B cell (primary cell): Measurements from ENCODE around the gene BAK1. TPM values are rescaled to one million over a fixed set of nuclear protein-coding genes. Genes with fewer than 3 reads are reported as not detected.
"Not testable (repeated sequence)": the region's sequence is repeated elsewhere in the genome, so short reads cannot be mapped to it uniquely, and the experiment has no call there.

Source experiments
- ATAC-seq: fragments of 200-7000 bp; cut with Tn5 transposase; one replicate; pipeline ENCODE4 v1.10.0; 2021; ENCODE audit warnings: low read depth, mild to moderate bottlenecking, moderate number of reproducible peaks, moderate library complexity
- CTCF ChIA-PET: fragments of 350-600 bp; sonication (Branson Sonifier 250); formaldehyde crosslinking; loops from one replicate; lab custom pipeline; 2021; ENCODE audit warnings: antibody characterized with exemption, inconsistent platforms; lab: Charles Lee
- POLR2A ChIA-PET: fragments of 350-600 bp; sonication (Branson Sonifier 250); formaldehyde crosslinking; loops from one replicate; lab custom pipeline; 2021; ENCODE audit warnings: antibody characterized with exemption; lab: Charles Lee
- DNase-seq: peaks from one replicate; pipeline ENCODE4 v3.0.0; 2013
- H2AFZ ChIP-seq: 2 replicates; pipeline ENCODE4 v1.6.1; 2012; ENCODE audit warnings: mild to moderate bottlenecking, low read depth, low read length; ENCODE audit not compliant: insufficient read depth, poor library complexity, severe bottlenecking
- H3K27ac ChIP-seq, 2 donors: 1 replicate in 1 of 2; 2 replicates in 1 of 2; pipeline ENCODE4 v1.5.1; 2012 to 2013; ENCODE audit warnings: low read length in 2 of 2, mild to moderate bottlenecking in 2 of 2, moderate library complexity in 1 of 2
- H3K27me3 ChIP-seq, 4 experiments: fragments of 200-600 bp in 1 of 4; sonication (generic) in 1 of 4; replicated peaks in 1 of 4; 1 replicate in 2 of 4; 2 replicates in 2 of 4; pipeline versions ENCODE4 v1.6.1 to v1.7.0; 2013 to 2016; ENCODE audit warnings: low read length in 3 of 4, mild to moderate bottlenecking in 2 of 4, mixed read lengths in 1 of 4, moderate library complexity in 1 of 4; ENCODE audit not compliant: insufficient read depth in 4 of 4, control insufficient read depth in 3 of 4; ENCODE audit errors: control extremely low read depth in 1 of 4
- H3K36me3 ChIP-seq, 2 experiments: replicated peaks in 1 of 2; 1 replicate in 1 of 2; 2 replicates in 1 of 2; pipeline versions ENCODE4 v1.6.1 to v1.7.1; 2013; ENCODE audit warnings: low read length in 1 of 2; ENCODE audit not compliant: insufficient read depth in 2 of 2, control insufficient read depth in 1 of 2; ENCODE audit errors: control extremely low read depth in 1 of 2, extremely low read depth in 1 of 2
- H3K4me1 ChIP-seq, 2 donors: fragments of 200-600 bp in 1 of 2; sonication (generic) in 1 of 2; 1 replicate in 1 of 2; 2 replicates in 1 of 2; pipeline versions ENCODE4 v1.5.1 to v1.6.1; 2013 to 2017; ENCODE audit warnings: low read length in 2 of 2; ENCODE audit not compliant: control insufficient read depth in 2 of 2, insufficient read depth in 2 of 2
- H3K4me2 ChIP-seq: replicated peaks from 2 replicates; pipeline ENCODE3; 2012; ENCODE audit warnings: mild to moderate bottlenecking, low read depth, low read length; ENCODE audit not compliant: poor library complexity, severe bottlenecking
- H3K4me3 ChIP-seq, 5 experiments: fragments of 200-600 bp in 1 of 5; sonication (generic) in 1 of 5; 1 replicate in 3 of 5; 2 replicates in 2 of 5; pipeline versions ENCODE4 v1.5.1 to v1.7.0; 2011 to 2016; ENCODE audit warnings: low read length in 4 of 5, mild to moderate bottlenecking in 4 of 5, low read depth in 2 of 5, control low read depth in 1 of 5, moderate library complexity in 1 of 5; ENCODE audit not compliant: insufficient read depth in 1 of 5; ENCODE audit errors: control extremely low read depth in 1 of 5, extremely low read depth in 1 of 5
- H3K79me2 ChIP-seq: fragments of 200-600 bp; sonication (generic); one replicate; pipeline ENCODE4 v1.6.0; 2016; ENCODE audit warnings: low read length; ENCODE audit not compliant: control insufficient read depth, insufficient read depth
- H3K9ac ChIP-seq: fragments of 200-600 bp; sonication (generic); 2 replicates; pipeline ENCODE4 v1.6.1; 2017; ENCODE audit warnings: mild to moderate bottlenecking, low read length, moderate library complexity
- H3K9me3 ChIP-seq, 3 donors: one replicate each; pipeline versions ENCODE4 v1.6.1 to v1.7.1; 2013; ENCODE audit warnings: low read length in 2 of 3; ENCODE audit not compliant: control insufficient read depth in 2 of 3, insufficient read depth in 1 of 3; ENCODE audit errors: control extremely low read depth in 1 of 3
- H4K20me1 ChIP-seq: 2 replicates; pipeline ENCODE4 v1.6.0; 2012; ENCODE audit warnings: mild to moderate bottlenecking, low read length; ENCODE audit not compliant: insufficient read depth, control insufficient read depth, poor library complexity, severe bottlenecking
- H3K27ac Mint-ChIP-seq: one replicate; pipeline ENCODE4 v1.8.0; 2021; ENCODE audit warnings: mixed read lengths
- H3K27me3 Mint-ChIP-seq: one replicate; pipeline ENCODE4 v1.8.0; 2021; ENCODE audit warnings: mixed read lengths
- H3K4me1 Mint-ChIP-seq: one replicate; pipeline ENCODE4 v1.8.0; 2021; ENCODE audit warnings: mixed read lengths
- H3K4me3 Mint-ChIP-seq: one replicate; pipeline ENCODE4 v1.8.0; 2021; ENCODE audit warnings: mixed read lengths
- H3K9me3 Mint-ChIP-seq: one replicate; pipeline ENCODE4 v1.8.0; 2022; ENCODE audit warnings: mixed read lengths; ENCODE audit not compliant: insufficient read depth
- EZH2 ChIP-seq: IDR thresholded peaks from 2 replicates; pipeline ENCODE4 v1.6.1; 2012; ENCODE audit warnings: borderline replicate concordance, low read depth, mild to moderate bottlenecking, moderate library complexity, low read length; ENCODE audit not compliant: insufficient read depth, poor library complexity, severe bottlenecking
- WGBS: methylation state at CpG from one replicate; pipeline ENCODE4 v1.1.5; 2013; ENCODE audit warnings: missing lambda C conversion rate; ENCODE audit not compliant: insufficient coverage; 5-methylcytosine and 5-hydroxymethylcytosine counted together
- intact Hi-C: fragments of 100-400 bp; cut with micrococcal nuclease; formaldehyde crosslinking; loops from one replicate; pipeline ENCODE4 v1.10.0; 2022
- polyA plus RNA-seq: library from polyadenylated mRNA; depleted of rRNA; stranded (reverse); fragments of >200 nt; gene quantifications from 2 replicates; pipeline ENCODE4 v1.2.3, GENCODE V29; 2012
- total RNA-seq, 2 donors: library from RNA; stranded (reverse); fragments of 120-200 nt in 1 of 2; gene quantifications; 1 replicate in 1 of 2; 2 replicates in 1 of 2; pipeline versions ENCODE4 v1.2.3 to v1.2.4, GENCODE V29; 2013 to 2022
- TF ChIP-seq, protein P1 (sequence below): fragments of 200-600 bp; IDR thresholded peaks from one replicate; pipeline ENCODE4 v1.8.0; 2022; ENCODE audit warnings: antibody characterized with exemption, mild to moderate bottlenecking

The BAK1 gene
- total and polyA plus RNA-seq, 2 donors (not counting 1 experiment from before 2014, with no cell fraction given) = 23.3 to 34.3 TPM

DNA sequence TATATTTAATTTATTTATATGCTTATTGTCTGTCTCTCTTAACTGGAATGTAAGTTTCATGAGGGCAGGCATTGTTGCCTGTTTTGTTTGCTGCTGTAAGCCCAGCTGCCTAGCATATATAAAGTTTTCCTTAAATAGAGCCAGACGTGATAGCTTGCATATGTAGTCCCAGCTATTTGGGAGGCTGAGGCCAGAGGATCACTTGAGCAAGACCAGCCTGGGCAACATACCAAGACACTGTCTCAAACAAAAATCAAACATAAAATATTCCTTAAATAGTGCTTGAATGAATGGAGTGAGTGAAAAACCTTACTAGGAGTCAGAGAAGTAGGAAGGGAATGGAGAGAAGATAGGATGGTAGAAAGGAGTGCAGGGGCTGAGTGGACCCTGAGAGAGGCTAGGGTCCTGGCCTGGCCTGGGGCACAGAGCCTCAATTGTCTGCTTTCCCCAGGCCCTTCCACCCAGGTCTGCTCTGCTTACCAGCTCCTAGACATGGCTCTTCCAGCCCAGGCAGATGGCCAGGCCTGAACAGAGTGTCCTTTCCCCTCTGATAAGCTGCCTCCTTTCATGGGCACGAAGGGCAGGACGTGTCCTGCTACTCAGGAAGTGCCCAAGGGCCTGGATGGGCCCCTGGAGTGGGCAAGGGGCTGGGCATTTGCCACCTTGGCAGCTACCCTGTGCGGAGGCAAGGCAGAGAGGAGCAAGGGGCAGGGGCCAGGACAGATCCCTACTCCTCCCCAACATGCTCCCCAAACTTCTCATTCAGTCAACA, 17.7 kb upstream of the BAK1 start:
- H3K4me3 Mint-ChIP-seq = no peak overlapping the region
- peak overlapping the region; percentile 34 for H3K27ac Mint-ChIP-seq
- intact Hi-C loops = no loop called here
- 100% methylated on average over 3 of the region's 4 CpGs for WGBS
- peaks cover 18 to 28% of the 10 kb centered on the region in 2 donors for H3K4me1 ChIP-seq
- H3K4me2 ChIP-seq = no peak overlapping the region
- no peaks in the 10 kb centered on the region for H3K36me3 ChIP-seq
- H3K4me3 ChIP-seq = no peak overlapping the region
- H3K27ac ChIP-seq = no peak overlapping the region
- no peaks in the 10 kb centered on the region for H3K9me3 Mint-ChIP-seq
- no peak overlapping the region for H3K9ac ChIP-seq
- ATAC-seq = no peak
- ChIA-PET POLR2A (interaction anchor here (0.6 to 0.8 kb wide), 2 partner anchors 25 to 27 kb away, joined by 3 to 6 read pairs; no protein-coding TSS in a partner anchor), CTCF (interaction anchor here (1.1 to 5.7 kb wide), 7 partner anchors 8 to 103 kb away, joined by 3 to 39 read pairs (median 4); no protein-coding TSS in a partner anchor)
- no peak overlapping the region for H2AFZ ChIP-seq
- no peaks in the 10 kb centered on the region for H4K20me1 ChIP-seq
- no peaks in the 10 kb centered on the region for H3K79me2 ChIP-seq
- H3K27me3 Mint-ChIP-seq = no peaks in the 10 kb centered on the region
- no peak for DNase-seq
- peaks cover 35% of the 10 kb centered on the region for H3K4me1 Mint-ChIP-seq
- H3K9me3 ChIP-seq = peaks cover 0 to 5% (median 2%) of the 10 kb centered on the region in 3 donors
- TF ChIP-seq EZH2 = no peak
- TF ChIP-seq, protein P1, sequence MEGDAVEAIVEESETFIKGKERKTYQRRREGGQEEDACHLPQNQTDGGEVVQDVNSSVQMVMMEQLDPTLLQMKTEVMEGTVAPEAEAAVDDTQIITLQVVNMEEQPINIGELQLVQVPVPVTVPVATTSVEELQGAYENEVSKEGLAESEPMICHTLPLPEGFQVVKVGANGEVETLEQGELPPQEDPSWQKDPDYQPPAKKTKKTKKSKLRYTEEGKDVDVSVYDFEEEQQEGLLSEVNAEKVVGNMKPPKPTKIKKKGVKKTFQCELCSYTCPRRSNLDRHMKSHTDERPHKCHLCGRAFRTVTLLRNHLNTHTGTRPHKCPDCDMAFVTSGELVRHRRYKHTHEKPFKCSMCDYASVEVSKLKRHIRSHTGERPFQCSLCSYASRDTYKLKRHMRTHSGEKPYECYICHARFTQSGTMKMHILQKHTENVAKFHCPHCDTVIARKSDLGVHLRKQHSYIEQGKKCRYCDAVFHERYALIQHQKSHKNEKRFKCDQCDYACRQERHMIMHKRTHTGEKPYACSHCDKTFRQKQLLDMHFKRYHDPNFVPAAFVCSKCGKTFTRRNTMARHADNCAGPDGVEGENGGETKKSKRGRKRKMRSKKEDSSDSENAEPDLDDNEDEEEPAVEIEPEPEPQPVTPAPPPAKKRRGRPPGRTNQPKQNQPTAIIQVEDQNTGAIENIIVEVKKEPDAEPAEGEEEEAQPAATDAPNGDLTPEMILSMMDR = no peak
- no peaks in the 10 kb centered on the region for H3K27me3 ChIP-seq

DNA sequence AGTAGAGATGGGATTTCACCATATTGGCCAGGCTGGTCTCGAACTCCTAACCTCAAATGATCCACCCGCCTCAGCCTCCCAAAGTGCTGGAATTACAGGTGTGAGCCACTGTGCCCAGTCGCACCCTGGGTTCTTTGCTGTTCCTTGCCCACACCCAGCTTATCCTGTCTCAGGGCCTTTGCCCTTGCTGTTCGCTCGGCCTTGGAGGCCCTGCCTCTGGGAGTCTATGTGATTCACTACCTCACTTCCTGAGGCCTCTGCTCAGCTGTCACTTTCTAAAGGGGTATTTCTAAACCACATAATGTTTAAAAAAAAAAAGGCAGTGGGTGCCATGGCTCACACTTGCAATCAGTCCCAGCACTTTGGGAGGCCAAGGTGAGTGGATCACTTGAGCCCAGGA, 16.8 kb upstream of the BAK1 start:
- peak; percentile 65 for DNase-seq
- WGBS = 84% methylated on average over 3 of the region's 5 CpGs
- peaks cover 44% of the 10 kb centered on the region for H3K4me1 Mint-ChIP-seq
- H3K4me3 Mint-ChIP-seq, H3K27ac ChIP-seq, H2AFZ ChIP-seq, ATAC-seq, H3K4me3 ChIP-seq, H3K79me2 ChIP-seq, H3K36me3 ChIP-seq, H3K9me3 Mint-ChIP-seq, POLR2A ChIA-PET, H3K4me2 ChIP-seq, H3K27me3 ChIP-seq, H3K9ac ChIP-seq, H4K20me1 ChIP-seq, H3K27me3 Mint-ChIP-seq, intact Hi-C loops: not testable (repeated sequence)
- H3K27ac Mint-ChIP-seq = peak overlapping the region; percentile 62
- Histone ChIP-seq H3K9me3 (peaks cover 0 to 11% (median 5%) of the 10 kb centered on the region in 3 donors), H3K4me1 (peaks cover 27 to 36% of the 10 kb centered on the region in 2 donors)
- CTCF ChIA-PET = interaction anchor here (1.7 to 5.7 kb wide), 3 partner anchors 9 to 104 kb away, joined by 4 to 39 read pairs (median 10); no protein-coding TSS in a partner anchor
